ENCODE results near the gene PSMB8.

PSMB8 gene

DNA sequence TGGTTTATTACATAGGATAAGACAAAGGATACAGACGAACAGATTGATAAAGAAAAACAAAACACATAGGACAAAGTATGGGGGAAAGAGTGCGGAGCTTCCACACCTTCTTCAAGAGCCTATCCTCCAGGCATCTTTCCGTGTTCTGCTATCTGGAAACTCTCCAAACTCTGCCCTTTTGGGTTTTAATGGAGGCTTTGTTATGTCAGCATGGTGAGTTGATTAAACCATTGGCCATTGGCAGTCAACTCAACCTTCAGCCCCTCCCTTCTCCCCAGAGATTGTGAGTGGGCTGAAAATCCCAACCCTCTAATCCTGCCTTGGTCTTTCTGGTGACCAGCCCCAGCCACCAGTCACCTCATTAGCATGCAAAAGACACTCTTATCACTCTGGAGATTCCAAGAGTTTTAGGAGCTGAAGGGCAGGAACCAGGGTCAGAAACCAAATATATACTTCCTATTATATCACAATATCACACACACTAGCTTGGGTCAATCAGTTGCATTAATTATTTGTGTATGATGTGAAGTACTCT lies 50.9 kb downstream of the PSMB8 start:
- DNase-seq, result no peak
